GM12874 (cell line): ENCODE data around the gene CD300E.
A peak's percentile ranks its signal among the peaks of the same experiment; 100 is the strongest.

Experiments
- CTCF ChIP-seq: IDR thresholded peaks from 2 replicates; pipeline ENCODE4 v1.5.1; 2011; ENCODE audit warnings: low read depth, mild to moderate bottlenecking, control low read depth, low read length, moderate library complexity; ENCODE audit not compliant: insufficient read depth

Gene CD300E

DNA sequence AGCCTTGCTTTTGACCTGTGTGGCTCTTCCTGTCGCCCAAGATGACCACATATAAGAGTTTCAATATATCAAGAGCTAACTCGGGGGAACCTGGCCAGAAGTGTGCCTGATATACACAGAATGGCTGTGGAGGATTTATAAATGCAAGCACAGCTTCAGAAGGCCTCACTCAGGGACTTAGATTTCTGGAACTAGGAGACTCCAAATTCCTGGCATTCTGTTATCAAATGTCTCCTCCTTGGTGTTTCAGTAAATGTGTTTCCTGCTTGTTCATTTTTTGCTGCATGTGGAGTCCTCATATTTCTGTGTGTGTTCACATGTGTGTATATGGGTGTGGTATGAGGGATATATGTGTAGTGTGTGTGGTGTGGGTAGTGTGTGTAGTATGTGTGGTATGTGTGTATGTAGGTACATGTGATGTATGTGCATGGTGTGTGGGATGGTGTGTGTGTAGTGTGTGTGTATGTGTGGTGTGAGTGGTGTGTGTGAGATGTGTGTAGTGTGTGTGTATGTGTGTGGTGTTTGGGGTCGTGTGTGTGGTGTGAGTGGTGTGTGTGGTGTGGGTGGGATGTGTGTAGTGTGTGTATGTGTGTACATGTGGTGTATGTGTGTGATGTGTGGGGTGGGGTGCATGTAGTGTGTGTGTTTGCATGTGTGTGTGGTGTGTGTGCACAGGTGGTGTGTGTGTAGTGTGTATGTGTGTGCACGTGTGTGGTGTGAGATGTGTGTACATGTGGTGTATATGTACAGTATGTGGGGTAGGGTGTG is 55.2 kb downstream of the CD300E start:
- no peak for TF ChIP-seq CTCF

GRCh38 chr17:74567397-74567796 is 56.1 kb downstream of the CD300E start, which contains the start of gene CD300H:
Gene CD300H, minus strand, starts transcription at chr17:74567509.
- no peak for TF ChIP-seq CTCF

- peak; percentile 80 for TF ChIP-seq CTCF
These were observed 57.3 kb downstream of the CD300E start for GRCh38 chr17:74566132-74566753.

DNA sequence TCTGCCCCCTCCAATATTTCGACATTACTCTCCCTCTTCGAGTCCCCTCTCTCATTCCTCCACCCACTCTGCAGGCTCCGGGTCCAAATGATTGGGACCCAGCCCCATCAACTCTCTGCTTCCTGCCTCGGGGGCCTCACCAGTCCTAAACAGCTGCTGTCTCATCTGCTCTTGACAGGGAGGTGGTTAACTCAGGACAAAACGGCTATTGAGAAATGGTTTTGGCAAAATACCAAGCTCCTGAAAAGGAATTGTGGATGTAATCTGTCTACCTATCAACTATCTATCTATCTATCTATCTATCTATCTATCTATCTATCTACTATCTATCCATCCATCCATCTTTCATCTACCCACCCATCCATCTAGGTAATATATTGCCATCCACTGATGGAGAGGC is 58.4 kb downstream of the CD300E start:
- no peak for TF ChIP-seq CTCF

GRCh38 chr17:74563358-74563757 is 60.2 kb downstream of the CD300E start:
- no peak for TF ChIP-seq CTCF

GRCh38 chr17:74561586-74561985 is 62.0 kb downstream of the CD300E start:
- TF ChIP-seq CTCF: no peak
